NCI-H1105 (cell line): ENCODE data around the gene PTK7.

ENCODE experiments used
- DNase-seq: peaks from one replicate; lab custom pipeline; 2025; lab: John Stamatoyannopoulos, UW

The PTK7 gene

GRCh38 chr6:43146261-43146660 lies 70.1 kb downstream of the PTK7 start:
- no peak for DNase-seq

GRCh38 chr6:43146709-43147688 lies 70.9 kb downstream of the PTK7 start:
- DNase-seq, result no peak

GRCh38 chr6:43147691-43148477 lies 71.8 kb downstream of the PTK7 start:
- no peak for DNase-seq

GRCh38 chr6:43149265-43149664 lies 73.2 kb downstream of the PTK7 start:
- no peak for DNase-seq

- no peak for DNase-seq
Measured at GRCh38 chr6:43150051-43150751, 74.1 kb downstream of the PTK7 start.

- no peak for DNase-seq
Measured at GRCh38 chr6:43159599-43159998, 83.5 kb downstream of the PTK7 start.

GRCh38 chr6:43163899-43164298 lies 87.8 kb downstream of the PTK7 start:
- no peak for DNase-seq

GRCh38 chr6:43170417-43170930 lies 94.4 kb downstream of the PTK7 start:
- DNase-seq, result peak; percentile 58

- peak; percentile 99 for DNase-seq
Measured at GRCh38 chr6:43170931-43171706, 95.0 kb downstream of the PTK7 start, which contains the start of gene SRF. TSS of gene SRF (plus strand) at chr6:43171269. CDS start at chr6:43171657, 388 bp downstream.

GRCh38 chr6:43171707-43172103 lies 95.6 kb downstream of the PTK7 start:
- peak; percentile 6 for DNase-seq

GRCh38 chr6:43172104-43173007 lies 96.2 kb downstream of the PTK7 start:
- DNase-seq, result peak; percentile 12

- DNase-seq, result no peak
Measured at GRCh38 chr6:43173591-43174262, 97.6 kb downstream of the PTK7 start.

- peak; percentile 99 for DNase-seq
Measured at GRCh38 chr6:43174263-43175112, 98.4 kb downstream of the PTK7 start.

- no peak for DNase-seq
Measured at GRCh38 chr6:43175676-43176422, 99.7 kb downstream of the PTK7 start.

- DNase-seq, result no peak
Measured at GRCh38 chr6:43176423-43176786, 100.3 kb downstream of the PTK7 start.

- DNase-seq, result no peak
Measured at GRCh38 chr6:43178150-43178549, 102.0 kb downstream of the PTK7 start.

- no peak for DNase-seq
Measured at GRCh38 chr6:43178951-43179830, 103.1 kb downstream of the PTK7 start.
